Neuronal stem cell (in vitro differentiated cells): ENCODE measurements around the gene HBA1.
A peak's percentile ranks its signal among the peaks of the same experiment; 100 is the strongest.

Source experiments
- DNase-seq: peaks from one replicate; pipeline ENCODE4 v3.0.0-alpha.2; 2013; ENCODE audit warnings: low spot score
- H2AFZ ChIP-seq: one replicate; pipeline ENCODE4 v1.6.1; 2013; ENCODE audit warnings: mild to moderate bottlenecking, low read length, inconsistent platforms
- H2AK5ac ChIP-seq: 2 replicates; pipeline ENCODE4 v1.6.1; 2013; ENCODE audit warnings: low read depth, mild to moderate bottlenecking, inconsistent platforms, low read length, moderate library complexity, mixed read lengths
- H2BK120ac ChIP-seq: 2 replicates; pipeline ENCODE4 v1.6.1; 2013; ENCODE audit warnings: low read depth, mild to moderate bottlenecking, inconsistent platforms, low read length, moderate library complexity, mixed read lengths
- H2BK12ac ChIP-seq: one replicate; pipeline ENCODE4 v1.6.1; 2013; ENCODE audit warnings: low read length, inconsistent platforms
- H2BK15ac ChIP-seq: 2 replicates; pipeline ENCODE4 v1.6.1; 2013; ENCODE audit warnings: mild to moderate bottlenecking, low read length, inconsistent platforms, mixed read lengths
- H2BK5ac ChIP-seq: one replicate; pipeline ENCODE4 v1.6.1; 2013; ENCODE audit warnings: inconsistent platforms, mild to moderate bottlenecking, low read length, moderate library complexity
- H3K14ac ChIP-seq: one replicate; pipeline ENCODE4 v1.6.1; 2013; ENCODE audit warnings: low read length, inconsistent platforms
- H3K18ac ChIP-seq: 2 replicates; pipeline ENCODE4 v1.6.1; 2013; ENCODE audit warnings: low read length, inconsistent platforms
- H3K23ac ChIP-seq: 2 replicates; pipeline ENCODE4 v1.6.1; 2013; ENCODE audit warnings: low read depth, mild to moderate bottlenecking, mixed read lengths, low read length, inconsistent platforms; ENCODE audit not compliant: poor library complexity
- H3K27ac ChIP-seq: replicated peaks from 3 replicates; pipeline ENCODE4 v1.5.1; 2013; ENCODE audit warnings: low read length, inconsistent platforms
- H3K27me3 ChIP-seq, 3 experiments: 2 replicates each; pipeline ENCODE4 v1.6.1; 2013; ENCODE audit warnings: low read length in 3 of 3, mild to moderate bottlenecking in 2 of 3, inconsistent platforms in 1 of 3, low read depth in 1 of 3, mixed read lengths in 1 of 3, moderate library complexity in 1 of 3; ENCODE audit not compliant: control insufficient read depth in 3 of 3, insufficient read depth in 3 of 3
- H3K36me3 ChIP-seq, 2 donors: replicated peaks in 1 of 2; 2 replicates each; pipeline ENCODE4 v1.6.1; 2013; ENCODE audit warnings: low read length in 2 of 2; ENCODE audit not compliant: control insufficient read depth in 2 of 2, insufficient read depth in 2 of 2
- H3K4ac ChIP-seq: 2 replicates; pipeline ENCODE4 v1.6.1; 2013; ENCODE audit warnings: inconsistent platforms, mild to moderate bottlenecking, low read length, moderate library complexity
- H3K4me1 ChIP-seq, 2 donors: 1 replicate in 1 of 2; 2 replicates in 1 of 2; pipeline ENCODE4 v1.6.1; 2013; ENCODE audit warnings: low read length in 2 of 2, low read depth in 1 of 2; ENCODE audit not compliant: control insufficient read depth in 2 of 2, insufficient read depth in 1 of 2
- H3K4me2 ChIP-seq: one replicate; pipeline ENCODE4 v1.6.1; 2013; ENCODE audit warnings: mild to moderate bottlenecking, low read length, inconsistent platforms; ENCODE audit not compliant: insufficient read depth, poor library complexity, severe bottlenecking
- H3K4me3 ChIP-seq, 2 donors: 2 replicates each; pipeline ENCODE4 v1.5.1; 2013; ENCODE audit warnings: low read length in 2 of 2, mild to moderate bottlenecking in 2 of 2, inconsistent platforms in 1 of 2, moderate library complexity in 1 of 2
- H3K79me1 ChIP-seq: one replicate; pipeline ENCODE4 v1.6.1; 2013; ENCODE audit warnings: low read depth, mild to moderate bottlenecking, inconsistent platforms, low read length, moderate library complexity
- H3K9ac ChIP-seq: one replicate; pipeline ENCODE4 v1.6.1; 2013; ENCODE audit warnings: mild to moderate bottlenecking, low read depth, low read length, inconsistent platforms; ENCODE audit not compliant: poor library complexity
- H3K9me3 ChIP-seq, 2 donors: replicated peaks in 1 of 2; 2 replicates each; pipeline versions ENCODE3 to v1.6.1; 2013; ENCODE audit warnings: low read length in 2 of 2, mild to moderate bottlenecking in 2 of 2, inconsistent platforms in 1 of 2, low read depth in 1 of 2, mixed read lengths in 1 of 2, moderate library complexity in 1 of 2; ENCODE audit not compliant: control insufficient read depth in 2 of 2, insufficient read depth in 1 of 2
- H4K8ac ChIP-seq: one replicate; pipeline ENCODE4 v1.6.1; 2013; ENCODE audit warnings: low read depth, mild to moderate bottlenecking, inconsistent platforms, low read length, moderate library complexity
- H4K91ac ChIP-seq: one replicate; pipeline ENCODE4 v1.6.1; 2013; ENCODE audit warnings: low read length, low read depth, mild to moderate bottlenecking, inconsistent platforms; ENCODE audit not compliant: poor library complexity
- WGBS, 2 donors: extraction: QIAGEN DNeasy Blood & Tissue Kit; methylation state at CpG; one replicate each; pipeline ENCODE4 v1.1.7; 2013; ENCODE audit warnings: missing lambda C conversion rate in 2 of 2, mixed read lengths in 1 of 2; ENCODE audit not compliant: insufficient read length in 2 of 2, insufficient replicate concordance in 1 of 2; ENCODE audit errors: extremely low coverage in 2 of 2; 5-methylcytosine and 5-hydroxymethylcytosine counted together

Gene HBA1

GRCh38 chr16:180681-181564 is 4.4 kb downstream of the HBA1 start:
- Histone ChIP-seq H3K9ac (peak overlapping the region; percentile 90), H3K9me3 (peaks cover 0 to 3% of the 10 kb centered on the region in 2 donors), H2AK5ac (peak overlapping the region; percentile 63), H3K4me2 (peak overlapping the region; percentile 86), H3K18ac (peak overlapping the region; percentile 94), H4K91ac (no peak overlapping the region), H3K27me3 (peaks cover 12 to 37% (median 29%) of the 10 kb centered on the region in 3 experiments), H3K27ac (no peak overlapping the region), H3K4ac (no peak overlapping the region), H3K23ac (peak overlapping the region; percentile 94), H3K79me1 (no peaks in the 10 kb centered on the region), H3K4me1 (peaks cover 0 to 11% of the 10 kb centered on the region in 2 donors), H4K8ac (no peak overlapping the region), H2BK120ac (no peak overlapping the region), H3K14ac (peak overlapping the region; percentile 89), H3K4me3 (peak overlapping the region; percentile 49 to 71), H2AFZ (peak overlapping the region; percentile 89), H2BK5ac (no peak overlapping the region), H2BK15ac (no peak overlapping the region), H2BK12ac (no peak overlapping the region), H3K36me3 (peaks cover 14 to 19% of the 10 kb centered on the region in 2 donors)
- no CpG with 5 or more reads among the region's 89 CpGs for whole genome bisulfite sequencing, 2 donors
- DNase-seq = peak; percentile 80

- H3K4ac ChIP-seq = no peak overlapping the region
- no peak overlapping the region for H2AFZ ChIP-seq
- no peak overlapping the region for H3K4me3 ChIP-seq
- peaks cover 12 to 34% (median 27%) of the 10 kb centered on the region in 3 experiments for H3K27me3 ChIP-seq
- H2BK5ac ChIP-seq = no peak overlapping the region
- H3K23ac ChIP-seq = peak overlapping the region; percentile 94
- peaks cover 0 to 11% of the 10 kb centered on the region in 2 donors for H3K4me1 ChIP-seq
- H2BK12ac ChIP-seq = no peak overlapping the region
- no peak overlapping the region for H2BK15ac ChIP-seq
- H3K14ac ChIP-seq = peak overlapping the region; percentile 56
- H4K8ac ChIP-seq = no peak overlapping the region
- H3K27ac ChIP-seq = no peak overlapping the region
- peaks cover 0 to 3% of the 10 kb centered on the region in 2 donors for H3K9me3 ChIP-seq
- no peak overlapping the region for H2BK120ac ChIP-seq
- no peak overlapping the region for H4K91ac ChIP-seq
- H3K79me1 ChIP-seq = no peaks in the 10 kb centered on the region
- H2AK5ac ChIP-seq = peak overlapping the region; percentile 63
- peak overlapping the region; percentile 8 for H3K18ac ChIP-seq
- H3K9ac ChIP-seq = no peak overlapping the region
- H3K4me2 ChIP-seq = no peak overlapping the region
- no CpG with 5 or more reads among the region's 22 CpGs for WGBS, 2 donors
- peaks cover 14 to 19% of the 10 kb centered on the region in 2 donors for H3K36me3 ChIP-seq
- DNase-seq = no peak
Observed at GRCh38 chr16:181565-182021, 5.1 kb downstream of the HBA1 start.

GRCh38 chr16:183005-183404 is 6.5 kb downstream of the HBA1 start:
- no peak overlapping the region for H2BK15ac ChIP-seq
- H3K23ac ChIP-seq = peak overlapping the region; percentile 93
- no peak overlapping the region for H4K8ac ChIP-seq
- no peak overlapping the region for H3K18ac ChIP-seq
- no peak overlapping the region for H3K14ac ChIP-seq
- H3K9me3 ChIP-seq = peaks cover 0 to 5% of the 10 kb centered on the region in 2 donors
- peaks cover 3 to 23% (median 16%) of the 10 kb centered on the region in 3 experiments for H3K27me3 ChIP-seq
- H3K4ac ChIP-seq = no peak overlapping the region
- no peak overlapping the region for H2AFZ ChIP-seq
- H3K4me2 ChIP-seq = no peak overlapping the region
- no peak overlapping the region for H2BK12ac ChIP-seq
- no peak overlapping the region for H2AK5ac ChIP-seq
- H3K36me3 ChIP-seq = peaks cover 23 to 29% of the 10 kb centered on the region in 2 donors
- H3K4me3 ChIP-seq = no peak overlapping the region
- H4K91ac ChIP-seq = no peak overlapping the region
- H2BK120ac ChIP-seq = no peak overlapping the region
- no peak for DNase-seq
- H2BK5ac ChIP-seq = no peak overlapping the region
- no peak overlapping the region for H3K9ac ChIP-seq
- WGBS, 2 donors = no CpG with 5 or more reads among the region's 7 CpGs
- H3K79me1 ChIP-seq = peaks cover 3% of the 10 kb centered on the region
- peaks cover 0 to 11% of the 10 kb centered on the region in 2 donors for H3K4me1 ChIP-seq
- H3K27ac ChIP-seq = no peak overlapping the region

- Histone ChIP-seq H2AK5ac (no peak overlapping the region), H3K36me3 (peaks cover 41 to 51% of the 10 kb centered on the region in 2 donors), H3K4me3 (no peak overlapping the region), H3K79me1 (peaks cover 5% of the 10 kb centered on the region), H2BK120ac (no peak overlapping the region), H3K4me2 (no peak overlapping the region), H4K91ac (no peak overlapping the region), H4K8ac (no peak overlapping the region), H2BK5ac (no peak overlapping the region), H2AFZ (no peak overlapping the region), H2BK12ac (no peak overlapping the region), H3K14ac (no peak overlapping the region), H3K9ac (peak overlapping the region; percentile 44), H3K18ac (no peak overlapping the region), H3K4me1 (peaks cover 0 to 11% of the 10 kb centered on the region in 2 donors), H3K23ac (peak overlapping the region; percentile 91), H3K27ac (no peak overlapping the region), H3K4ac (no peak overlapping the region), H3K9me3 (peaks cover 0 to 5% of the 10 kb centered on the region in 2 donors), H2BK15ac (no peak overlapping the region), H3K27me3 (peaks cover 0 to 5% (median 0%) of the 10 kb centered on the region in 3 experiments)
- no peak for DNase-seq
- WGBS, 2 donors = no CpG with 5 or more reads among the region's 13 CpGs
Observed at GRCh38 chr16:185213-185612, 8.7 kb downstream of the HBA1 start.
